Tibial nerve (tissue), 4 donors: ENCODE measurements around the gene SLBP.

ENCODE experiments used
- EP300 ChIP-seq, 2 donors: sonication (generic); formaldehyde crosslinking; IDR thresholded peaks; one replicate each; pipeline ENCODE4 v1.6.1; 2017; ENCODE audit warnings: antibody characterized with exemption in 2 of 2, mild to moderate bottlenecking in 1 of 2
- POLR2A ChIP-seq, 2 donors: fragments of 450-650 bp; IDR thresholded peaks; one replicate each; pipeline ENCODE4 v1.6.1; 2017; ENCODE audit warnings: antibody characterized with exemption in 2 of 2, mild to moderate bottlenecking in 2 of 2, moderate library complexity in 2 of 2
- TF ChIP-seq, protein P1 (sequence below), 5 experiments: fragments of 200-600 bp in 3 of 5; fragments of 450-650 bp in 2 of 5; sonication (generic) in 3 of 5; IDR thresholded peaks; one replicate each; pipeline ENCODE4 v1.5.1; 2016 to 2019; ENCODE audit warnings: antibody characterized with exemption in 5 of 5, mild to moderate bottlenecking in 3 of 5, moderate library complexity in 2 of 5

DNA sequence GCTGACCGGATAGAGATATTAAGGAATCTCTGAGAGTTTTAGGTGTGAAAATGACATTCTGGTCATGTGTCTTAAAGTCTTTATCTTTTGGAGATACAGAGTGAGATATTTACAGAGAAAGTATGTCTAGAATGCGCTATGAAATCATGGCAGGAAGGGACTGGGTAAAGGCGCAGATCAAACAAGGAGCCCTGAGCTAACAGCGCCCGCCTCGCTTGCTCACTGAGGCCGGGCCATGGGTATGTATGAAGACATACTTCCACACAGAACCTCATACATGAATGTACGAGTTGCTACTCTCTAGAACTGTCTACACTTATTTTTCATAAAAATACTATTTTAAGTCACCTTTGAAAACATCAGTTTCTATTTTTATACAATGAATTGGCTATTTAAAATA lies 48.0 kb downstream of the SLBP start:
- TF ChIP-seq EP300 (IDR thresholded peaks at IDR 0.05) (no peak), POLR2A (IDR thresholded peaks at IDR 0.05) (no peak)
- TF ChIP-seq, protein P1, sequence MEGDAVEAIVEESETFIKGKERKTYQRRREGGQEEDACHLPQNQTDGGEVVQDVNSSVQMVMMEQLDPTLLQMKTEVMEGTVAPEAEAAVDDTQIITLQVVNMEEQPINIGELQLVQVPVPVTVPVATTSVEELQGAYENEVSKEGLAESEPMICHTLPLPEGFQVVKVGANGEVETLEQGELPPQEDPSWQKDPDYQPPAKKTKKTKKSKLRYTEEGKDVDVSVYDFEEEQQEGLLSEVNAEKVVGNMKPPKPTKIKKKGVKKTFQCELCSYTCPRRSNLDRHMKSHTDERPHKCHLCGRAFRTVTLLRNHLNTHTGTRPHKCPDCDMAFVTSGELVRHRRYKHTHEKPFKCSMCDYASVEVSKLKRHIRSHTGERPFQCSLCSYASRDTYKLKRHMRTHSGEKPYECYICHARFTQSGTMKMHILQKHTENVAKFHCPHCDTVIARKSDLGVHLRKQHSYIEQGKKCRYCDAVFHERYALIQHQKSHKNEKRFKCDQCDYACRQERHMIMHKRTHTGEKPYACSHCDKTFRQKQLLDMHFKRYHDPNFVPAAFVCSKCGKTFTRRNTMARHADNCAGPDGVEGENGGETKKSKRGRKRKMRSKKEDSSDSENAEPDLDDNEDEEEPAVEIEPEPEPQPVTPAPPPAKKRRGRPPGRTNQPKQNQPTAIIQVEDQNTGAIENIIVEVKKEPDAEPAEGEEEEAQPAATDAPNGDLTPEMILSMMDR (IDR thresholded peaks at IDR 0.05), result no peak
